HepG2 (cell line): ENCODE data around the gene PWP1. TPM values are rescaled to one million over a fixed set of nuclear protein-coding genes. Genes with fewer than 3 reads are reported as not detected.

Experiments
- AGO2 ChIP-seq: fragments of 200-400 bp; formaldehyde crosslinking; optimal IDR thresholded peaks from 2 replicates; pipeline ENCODE3; 2017; ENCODE audit warnings: mild to moderate bottlenecking, low read depth, low read length, moderate library complexity
- GTF2F1 ChIP-seq: fragments of 150-350 bp; IDR thresholded peaks from 2 replicates; pipeline ENCODE4 v1.6.1; 2014; ENCODE audit warnings: low read length
- JUND ChIP-seq: sonication (generic); formaldehyde crosslinking; IDR thresholded peaks from 2 replicates; pipeline ENCODE4 v1.8.0; 2022; ENCODE audit warnings: mild to moderate bottlenecking, missing genetic modification reagents
- MED13 ChIP-seq: sonication (generic); formaldehyde crosslinking; IDR thresholded peaks from 2 replicates; pipeline ENCODE4 v1.5.0; 2020; ENCODE audit warnings: missing genetic modification reagents
- NFYC ChIP-seq: IDR thresholded peaks from 2 replicates; pipeline ENCODE4 v1.6.1; 2016; ENCODE audit warnings: missing genetic modification reagents, missing compliant biosample characterization
- RBFOX2 ChIP-seq: fragments of 200-400 bp; formaldehyde crosslinking; IDR thresholded peaks from 2 replicates; pipeline ENCODE4 v1.6.1; 2017; ENCODE audit warnings: low read depth, mild to moderate bottlenecking, low read length
- TAF15 ChIP-seq: fragments of 200-400 bp; formaldehyde crosslinking; IDR thresholded peaks from one replicate; pipeline ENCODE4 v1.6.1; 2018; ENCODE audit warnings: mild to moderate bottlenecking, low read depth, low read length; ENCODE audit not compliant: poor library complexity, severe bottlenecking
- TARDBP ChIP-seq: sonication (generic); formaldehyde crosslinking; IDR thresholded peaks from 2 replicates; pipeline ENCODE4 v1.8.0; 2022; ENCODE audit warnings: mild to moderate bottlenecking, missing genetic modification reagents
- TBX3 ChIP-seq: fragments of 450-650 bp; IDR thresholded peaks from 2 replicates; pipeline ENCODE4 v1.6.1; 2017; ENCODE audit warnings: antibody characterized with exemption, mild to moderate bottlenecking, inconsistent platforms, borderline replicate concordance
- ZNF20 ChIP-seq: sonication (generic); formaldehyde crosslinking; IDR thresholded peaks from 2 replicates; pipeline ENCODE4 v1.4.0; 2020; ENCODE audit warnings: mild to moderate bottlenecking, moderate library complexity, missing genetic modification reagents
- ZNF382 ChIP-seq: sonication (generic); formaldehyde crosslinking; IDR thresholded peaks from 2 replicates; pipeline ENCODE4 v1.5.0; 2020; ENCODE audit warnings: missing genetic modification reagents, mild to moderate bottlenecking, borderline replicate concordance
- ZNF431 ChIP-seq: sonication (generic); formaldehyde crosslinking; IDR thresholded peaks from 2 replicates; pipeline ENCODE4 v1.9.0; 2022; ENCODE audit warnings: missing genetic modification reagents, low read depth, mild to moderate bottlenecking, borderline replicate concordance
- ZNF564 ChIP-seq: sonication (generic); formaldehyde crosslinking; IDR thresholded peaks from 2 replicates; pipeline ENCODE4 v1.8.1; 2023; ENCODE audit warnings: mild to moderate bottlenecking, missing genetic modification reagents
- ZNF572 ChIP-seq: sonication (generic); formaldehyde crosslinking; IDR thresholded peaks from 2 replicates; pipeline ENCODE4 v1.5.1; 2020; ENCODE audit warnings: mild to moderate bottlenecking, missing genetic modification reagents
- ZNF713 ChIP-seq: sonication (generic); formaldehyde crosslinking; IDR thresholded peaks from 2 replicates; pipeline ENCODE4 v1.4.0; 2020; ENCODE audit warnings: mild to moderate bottlenecking, missing genetic modification reagents
- polyA plus RNA-seq, 8 experiments: library from polyadenylated mRNA; depleted of rRNA in 3 of 8; stranded (reverse) in 7 of 8; unstranded in 1 of 8; fragments of >200 nt; fragmentation: Illumina TruSeq in 4 of 8; extraction: Trizol in 4 of 8; gene quantifications; 2 replicates each; pipeline versions ENCODE4 v1.2.1 to v1.2.3, GENCODE V29; 2011 to 2016; ENCODE audit warnings: low read depth in 4 of 8, missing spikeins in 1 of 8, mixed read lengths in 1 of 8; ENCODE audit not compliant: insufficient read depth in 1 of 8
- total RNA-seq, 5 experiments: library from RNA; depleted of rRNA; stranded (reverse); fragments of >200 nt; fragmentation: Illumina TruSeq; extraction: Trizol; gene quantifications; 2 replicates each; pipeline ENCODE4 v1.2.3, GENCODE V29; 2016; ENCODE audit warnings: low read depth in 1 of 5
- TF ChIP-seq, protein P1 (sequence below), 2 experiments: sonication (generic) in 1 of 2; formaldehyde crosslinking in 1 of 2; IDR thresholded peaks; 2 replicates each; pipeline versions ENCODE4 v1.5.1 to v1.6.1; 2011 to 2020; ENCODE audit warnings: borderline replicate concordance in 1 of 2, low read depth in 1 of 2, low read length in 1 of 2, mild to moderate bottlenecking in 1 of 2, missing genetic modification reagents in 1 of 2, moderate library complexity in 1 of 2
- TF ChIP-seq, protein P2 (sequence below): sonication (generic); formaldehyde crosslinking; IDR thresholded peaks from 2 replicates; pipeline ENCODE4 v1.4.0; 2020; ENCODE audit warnings: mild to moderate bottlenecking, missing genetic modification reagents, borderline replicate concordance
- TF ChIP-seq, protein P3 (sequence below): sonication (generic); formaldehyde crosslinking; IDR thresholded peaks from 2 replicates; pipeline ENCODE4 v1.4.0; 2020; ENCODE audit warnings: missing genetic modification reagents, borderline replicate concordance

PWP1 gene
- total and polyA plus RNA-seq, 2 of the 13 experiments (the other 11 are each of a cell fraction or from before 2014, with no cell fraction given), result 65.9 to 70.2 TPM

GRCh38 chr12:107760207-107760808, 74.7 kb downstream of the PWP1 start (continued):
- TF ChIP-seq, protein P1, sequence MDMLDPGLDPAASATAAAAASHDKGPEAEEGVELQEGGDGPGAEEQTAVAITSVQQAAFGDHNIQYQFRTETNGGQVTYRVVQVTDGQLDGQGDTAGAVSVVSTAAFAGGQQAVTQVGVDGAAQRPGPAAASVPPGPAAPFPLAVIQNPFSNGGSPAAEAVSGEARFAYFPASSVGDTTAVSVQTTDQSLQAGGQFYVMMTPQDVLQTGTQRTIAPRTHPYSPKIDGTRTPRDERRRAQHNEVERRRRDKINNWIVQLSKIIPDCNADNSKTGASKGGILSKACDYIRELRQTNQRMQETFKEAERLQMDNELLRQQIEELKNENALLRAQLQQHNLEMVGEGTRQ (IDR thresholded peaks at IDR 0.05; ENCODE audit: low read depth, low read length), result no peak
- TF ChIP-seq, protein P1 (CRISPR knock-in tag; IDR thresholded peaks at IDR 0.05; ENCODE audit: borderline replicate concordance), result peak; percentile 48; the same call in 1 of the 2 replicates
- TF ChIP-seq JUND, result 0 out of 2 replicates have a peak, but pooled peaks have one; percentile 39
- TF ChIP-seq ZNF20 (CRISPR knock-in tag), result no peak
- TF ChIP-seq, protein P2, sequence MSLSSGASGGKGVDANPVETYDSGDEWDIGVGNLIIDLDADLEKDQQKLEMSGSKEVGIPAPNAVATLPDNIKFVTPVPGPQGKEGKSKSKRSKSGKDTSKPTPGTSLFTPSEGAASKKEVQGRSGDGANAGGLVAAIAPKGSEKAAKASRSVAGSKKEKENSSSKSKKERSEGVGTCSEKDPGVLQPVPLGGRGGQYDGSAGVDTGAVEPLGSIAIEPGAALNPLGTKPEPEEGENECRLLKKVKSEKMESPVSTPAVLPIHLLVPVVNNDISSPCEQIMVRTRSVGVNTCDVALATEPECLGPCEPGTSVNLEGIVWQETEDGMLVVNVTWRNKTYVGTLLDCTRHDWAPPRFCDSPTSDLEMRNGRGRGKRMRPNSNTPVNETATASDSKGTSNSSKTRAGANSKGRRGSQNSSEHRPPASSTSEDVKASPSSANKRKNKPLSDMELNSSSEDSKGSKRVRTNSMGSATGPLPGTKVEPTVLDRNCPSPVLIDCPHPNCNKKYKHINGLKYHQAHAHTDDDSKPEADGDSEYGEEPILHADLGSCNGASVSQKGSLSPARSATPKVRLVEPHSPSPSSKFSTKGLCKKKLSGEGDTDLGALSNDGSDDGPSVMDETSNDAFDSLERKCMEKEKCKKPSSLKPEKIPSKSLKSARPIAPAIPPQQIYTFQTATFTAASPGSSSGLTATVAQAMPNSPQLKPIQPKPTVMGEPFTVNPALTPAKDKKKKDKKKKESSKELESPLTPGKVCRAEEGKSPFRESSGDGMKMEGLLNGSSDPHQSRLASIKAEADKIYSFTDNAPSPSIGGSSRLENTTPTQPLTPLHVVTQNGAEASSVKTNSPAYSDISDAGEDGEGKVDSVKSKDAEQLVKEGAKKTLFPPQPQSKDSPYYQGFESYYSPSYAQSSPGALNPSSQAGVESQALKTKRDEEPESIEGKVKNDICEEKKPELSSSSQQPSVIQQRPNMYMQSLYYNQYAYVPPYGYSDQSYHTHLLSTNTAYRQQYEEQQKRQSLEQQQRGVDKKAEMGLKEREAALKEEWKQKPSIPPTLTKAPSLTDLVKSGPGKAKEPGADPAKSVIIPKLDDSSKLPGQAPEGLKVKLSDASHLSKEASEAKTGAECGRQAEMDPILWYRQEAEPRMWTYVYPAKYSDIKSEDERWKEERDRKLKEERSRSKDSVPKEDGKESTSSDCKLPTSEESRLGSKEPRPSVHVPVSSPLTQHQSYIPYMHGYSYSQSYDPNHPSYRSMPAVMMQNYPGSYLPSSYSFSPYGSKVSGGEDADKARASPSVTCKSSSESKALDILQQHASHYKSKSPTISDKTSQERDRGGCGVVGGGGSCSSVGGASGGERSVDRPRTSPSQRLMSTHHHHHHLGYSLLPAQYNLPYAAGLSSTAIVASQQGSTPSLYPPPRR (CRISPR knock-in tag), result 0 out of 2 replicates have a peak, but pooled peaks have one; percentile 16
- peak; percentile 60 for TF ChIP-seq AGO2
- peak; percentile 16; the same call in 1 of the 2 replicates for TF ChIP-seq TARDBP (CRISPR knock-in tag)
- TF ChIP-seq, protein P3, sequence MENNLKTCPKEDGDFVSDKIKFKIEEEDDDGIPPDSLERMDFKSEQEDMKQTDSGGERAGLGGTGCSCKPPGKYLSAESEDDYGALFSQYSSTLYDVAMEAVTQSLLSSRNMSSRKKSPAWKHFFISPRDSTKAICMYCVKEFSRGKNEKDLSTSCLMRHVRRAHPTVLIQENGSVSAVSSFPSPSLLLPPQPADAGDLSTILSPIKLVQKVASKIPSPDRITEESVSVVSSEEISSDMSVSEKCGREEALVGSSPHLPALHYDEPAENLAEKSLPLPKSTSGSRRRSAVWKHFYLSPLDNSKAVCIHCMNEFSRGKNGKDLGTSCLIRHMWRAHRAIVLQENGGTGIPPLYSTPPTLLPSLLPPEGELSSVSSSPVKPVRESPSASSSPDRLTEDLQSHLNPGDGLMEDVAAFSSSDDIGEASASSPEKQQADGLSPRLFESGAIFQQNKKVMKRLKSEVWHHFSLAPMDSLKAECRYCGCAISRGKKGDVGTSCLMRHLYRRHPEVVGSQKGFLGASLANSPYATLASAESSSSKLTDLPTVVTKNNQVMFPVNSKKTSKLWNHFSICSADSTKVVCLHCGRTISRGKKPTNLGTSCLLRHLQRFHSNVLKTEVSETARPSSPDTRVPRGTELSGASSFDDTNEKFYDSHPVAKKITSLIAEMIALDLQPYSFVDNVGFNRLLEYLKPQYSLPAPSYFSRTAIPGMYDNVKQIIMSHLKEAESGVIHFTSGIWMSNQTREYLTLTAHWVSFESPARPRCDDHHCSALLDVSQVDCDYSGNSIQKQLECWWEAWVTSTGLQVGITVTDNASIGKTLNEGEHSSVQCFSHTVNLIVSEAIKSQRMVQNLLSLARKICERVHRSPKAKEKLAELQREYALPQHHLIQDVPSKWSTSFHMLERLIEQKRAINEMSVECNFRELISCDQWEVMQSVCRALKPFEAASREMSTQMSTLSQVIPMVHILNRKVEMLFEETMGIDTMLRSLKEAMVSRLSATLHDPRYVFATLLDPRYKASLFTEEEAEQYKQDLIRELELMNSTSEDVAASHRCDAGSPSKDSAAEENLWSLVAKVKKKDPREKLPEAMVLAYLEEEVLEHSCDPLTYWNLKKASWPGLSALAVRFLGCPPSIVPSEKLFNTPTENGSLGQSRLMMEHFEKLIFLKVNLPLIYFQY (CRISPR knock-in tag), result no peak
- no peak for TF ChIP-seq TBX3
- TF ChIP-seq RBFOX2, result 0 out of 2 replicates have a peak, but pooled peaks have one; percentile 2
- 0 out of 2 replicates have a peak, but pooled peaks have one; percentile 40 for TF ChIP-seq GTF2F1
- TF ChIP-seq ZNF382, result no peak
- TF ChIP-seq MED13 (CRISPR knock-in tag), result no peak
- TF ChIP-seq TAF15, result peak; percentile 6
- TF ChIP-seq ZNF431 (CRISPR knock-in tag), result no peak
- no peak for TF ChIP-seq NFYC (CRISPR knock-in tag)
- TF ChIP-seq ZNF572 (CRISPR knock-in tag), result no peak
- TF ChIP-seq ZNF713, result no peak
- TF ChIP-seq ZNF564 (CRISPR knock-in tag), result peak; percentile 45; the same call in 1 of the 2 replicates
